Muscle of back (tissue), 11 donors: Measurements from ENCODE around the gene U2AF2. TPM values are rescaled to one million over a fixed set of nuclear protein-coding genes. Genes with fewer than 3 reads are reported as not detected.
A peak's percentile ranks its signal among the peaks of the same experiment; 100 is the strongest.

Experiments
- DNase-seq, 3 donors: peaks; one replicate each; pipeline versions ENCODE4 v3.0.0 to v3.0.0-alpha.2; 2013
- polyA plus RNA-seq, 10 donors: library from polyadenylated mRNA; unstranded; fragments of 120-200 nt; gene quantifications; one replicate each; pipeline ENCODE4 v1.2.1, GENCODE V29; 2013; ENCODE audit not compliant: insufficient read length in 10 of 10

Gene U2AF2
- polyA plus RNA-seq, 10 donors = 94.9 to 144 (median 118) TPM

DNA sequence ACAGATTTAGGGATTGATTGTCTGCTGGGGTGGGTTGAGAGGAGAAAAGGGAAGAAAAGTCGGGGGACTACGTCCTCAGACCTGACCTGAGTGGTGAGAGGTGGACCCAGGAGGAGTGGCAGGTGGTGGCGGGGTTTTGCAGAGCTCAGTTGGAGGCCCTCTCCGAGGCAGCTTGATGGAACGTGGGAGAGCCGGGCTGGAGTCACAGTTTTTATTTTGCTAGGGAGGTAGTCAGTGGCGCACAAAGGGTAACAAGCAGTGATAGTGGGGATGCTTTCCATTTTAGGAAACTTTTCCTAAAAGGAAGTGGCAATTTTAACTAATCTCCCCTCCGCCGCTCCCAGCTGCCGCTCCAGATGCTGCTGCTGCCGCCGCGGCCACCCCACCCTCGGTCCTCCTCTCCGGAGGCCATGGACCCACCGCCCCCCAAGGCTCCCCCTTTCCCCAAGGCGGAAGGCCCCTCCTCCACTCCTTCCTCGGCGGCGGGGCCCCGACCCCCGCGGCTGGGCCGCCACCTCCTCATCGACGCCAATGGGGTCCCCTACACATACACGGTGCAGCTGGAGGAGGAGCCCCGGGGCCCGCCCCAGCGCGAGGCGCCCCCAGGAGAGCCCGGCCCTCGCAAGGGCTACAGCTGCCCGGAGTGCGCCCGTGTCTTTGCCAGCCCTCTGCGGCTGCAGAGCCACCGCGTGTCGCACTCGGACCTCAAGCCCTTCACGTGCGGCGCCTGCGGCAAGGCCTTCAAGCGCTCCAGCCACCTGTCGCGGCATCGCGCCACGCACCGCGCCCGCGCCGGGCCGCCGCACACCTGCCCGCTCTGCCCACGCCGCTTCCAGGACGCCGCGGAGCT is 12.5 kb upstream of the U2AF2 start:
- peak in 1 of 3 donors; percentile 48 for DNase-seq

- peak; percentile 63 to 89 (median 79) for DNase-seq
Observed at GRCh38 chr19:55643003-55643886, 11.6 kb upstream of the U2AF2 start, which contains the start of gene ZNF581. TSS of gene ZNF581 (plus strand) at chr19:55643649. CDS start at chr19:55644572, 923 bp downstream.

DNA sequence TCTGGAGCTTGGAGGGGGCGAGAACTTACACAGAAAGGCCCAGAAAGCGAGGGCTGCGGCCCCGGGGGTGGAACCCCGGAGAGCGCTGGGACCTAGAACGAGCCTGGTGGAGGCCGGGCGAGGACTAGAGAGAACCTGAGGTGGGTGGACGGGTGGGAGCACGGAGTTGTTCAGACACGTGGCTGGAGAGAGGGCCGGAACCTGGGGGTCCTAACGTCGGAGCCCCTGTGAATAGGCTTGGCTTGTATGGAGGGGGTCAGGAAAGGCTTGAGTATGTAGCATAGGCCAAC is 11.0 kb upstream of the U2AF2 start:
- DNase-seq = no peak

- no peak for DNase-seq
Observed at GRCh38 chr19:55644191-55644833, 10.5 kb upstream of the U2AF2 start.

- DNase-seq = no peak
Observed at GRCh38 chr19:55644842-55645511, 9.9 kb upstream of the U2AF2 start.

GRCh38 chr19:55645512-55645881 is 9.3 kb upstream of the U2AF2 start:
- no peak for DNase-seq

DNA sequence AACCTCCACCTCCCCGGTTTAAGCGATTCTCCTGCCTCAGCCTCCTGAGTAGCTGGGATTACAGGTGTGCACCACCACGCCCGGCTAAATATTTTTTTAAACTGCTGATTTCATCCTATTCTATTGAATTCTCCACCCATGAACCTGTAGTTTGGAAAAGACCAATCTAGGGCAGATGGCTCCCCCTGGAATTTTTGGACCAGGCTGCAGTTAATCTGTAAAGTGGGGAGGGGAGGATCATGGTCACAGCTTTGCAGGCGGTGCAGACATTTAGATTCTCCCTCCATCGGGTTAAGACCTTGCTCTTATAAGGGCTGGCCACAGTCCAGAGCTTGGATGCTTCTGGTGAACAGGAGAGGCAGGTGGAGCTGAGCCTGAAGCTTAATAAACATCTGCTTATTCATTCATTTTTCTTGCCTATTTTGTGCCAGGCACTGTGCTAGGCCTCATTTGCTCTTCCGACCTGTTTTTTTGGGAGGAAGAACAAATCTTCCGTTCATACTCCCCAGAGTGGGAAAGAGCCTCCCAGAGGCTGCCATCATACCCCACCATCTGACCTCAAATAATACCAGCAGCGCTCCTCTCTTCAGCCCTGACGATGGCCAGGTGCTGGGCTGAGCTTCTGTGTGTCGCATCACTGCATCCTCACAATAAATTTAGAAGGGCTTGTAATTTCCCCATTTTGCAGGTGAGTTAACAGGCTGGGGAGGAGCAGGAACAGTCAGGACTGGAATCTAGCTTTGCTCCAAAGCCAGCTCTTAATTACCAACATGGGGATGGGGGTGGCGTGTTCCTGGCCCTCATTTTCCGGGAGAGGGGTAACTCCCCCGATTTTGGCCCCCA is 7.7 kb upstream of the U2AF2 start:
- no peak for DNase-seq

GRCh38 chr19:55647732-55648584 is 6.9 kb upstream of the U2AF2 start, which contains the start of gene CCDC106:
TSS of gene CCDC106 (plus strand) at chr19:55648212. CDS start at chr19:55649047, 835 bp downstream.
- peak; percentile 70 to 93 (median 83) for DNase-seq

- peak in 1 of 3 donors; percentile 59 for DNase-seq
Observed at GRCh38 chr19:55648585-55649267, 6.1 kb upstream of the U2AF2 start.

GRCh38 chr19:55649268-55650125 is 5.3 kb upstream of the U2AF2 start:
- DNase-seq = no peak

GRCh38 chr19:55650126-55650557 is 4.7 kb upstream of the U2AF2 start:
- no peak for DNase-seq

DNA sequence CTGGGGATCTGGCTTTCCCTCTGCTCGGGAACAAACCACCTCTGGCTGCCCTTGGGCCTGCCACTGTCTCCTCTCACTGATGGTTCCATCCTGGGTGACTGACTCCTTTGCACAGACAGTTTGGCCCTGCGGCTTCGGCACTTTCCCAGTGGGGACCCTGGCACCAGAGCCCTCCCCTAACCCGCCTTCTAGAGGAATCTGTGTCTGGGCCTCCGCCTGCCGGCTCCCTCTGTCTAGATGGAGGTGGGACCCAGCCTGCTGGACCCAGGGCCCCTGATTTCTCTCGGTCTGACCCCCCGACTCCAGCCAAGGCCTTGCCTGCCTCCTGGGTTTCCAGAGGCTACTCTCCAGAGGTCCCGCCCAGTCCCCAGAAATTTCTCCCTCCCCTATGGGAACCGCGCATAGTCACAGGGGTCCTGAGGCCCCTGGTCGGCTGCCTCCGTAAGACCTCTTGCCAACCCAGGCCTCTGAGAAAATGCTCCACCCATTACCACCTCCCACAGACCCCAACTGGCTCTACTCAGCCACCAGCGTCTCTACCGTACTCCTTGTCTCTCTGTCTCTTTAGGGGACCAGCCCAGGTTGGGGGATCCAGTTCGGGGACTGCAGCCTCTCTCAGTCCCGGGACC is 4.1 kb upstream of the U2AF2 start:
- DNase-seq = no peak

DNA sequence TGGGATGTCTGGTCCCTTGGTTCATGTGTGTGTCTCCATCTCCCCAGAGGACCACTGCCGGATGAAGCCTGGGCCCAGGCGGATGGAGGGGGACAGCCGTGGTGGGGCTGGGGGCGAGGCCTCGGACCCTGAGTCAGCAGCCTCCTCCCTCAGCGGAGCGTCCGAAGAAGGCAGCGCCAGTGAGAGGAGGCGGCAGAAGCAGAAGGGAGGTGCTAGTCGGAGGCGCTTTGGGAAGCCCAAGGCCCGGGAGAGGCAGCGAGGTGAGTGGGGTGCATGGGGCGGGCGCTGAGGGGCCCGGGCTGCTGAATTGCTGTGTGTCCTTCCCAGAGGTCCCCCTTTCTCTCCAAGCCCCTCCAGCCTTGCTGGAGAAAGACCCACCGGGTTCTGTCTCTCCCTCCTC is 3.6 kb upstream of the U2AF2 start:
- DNase-seq = no peak

GRCh38 chr19:55652311-55653128 is 2.3 kb upstream of the U2AF2 start:
- no peak for DNase-seq

DNA sequence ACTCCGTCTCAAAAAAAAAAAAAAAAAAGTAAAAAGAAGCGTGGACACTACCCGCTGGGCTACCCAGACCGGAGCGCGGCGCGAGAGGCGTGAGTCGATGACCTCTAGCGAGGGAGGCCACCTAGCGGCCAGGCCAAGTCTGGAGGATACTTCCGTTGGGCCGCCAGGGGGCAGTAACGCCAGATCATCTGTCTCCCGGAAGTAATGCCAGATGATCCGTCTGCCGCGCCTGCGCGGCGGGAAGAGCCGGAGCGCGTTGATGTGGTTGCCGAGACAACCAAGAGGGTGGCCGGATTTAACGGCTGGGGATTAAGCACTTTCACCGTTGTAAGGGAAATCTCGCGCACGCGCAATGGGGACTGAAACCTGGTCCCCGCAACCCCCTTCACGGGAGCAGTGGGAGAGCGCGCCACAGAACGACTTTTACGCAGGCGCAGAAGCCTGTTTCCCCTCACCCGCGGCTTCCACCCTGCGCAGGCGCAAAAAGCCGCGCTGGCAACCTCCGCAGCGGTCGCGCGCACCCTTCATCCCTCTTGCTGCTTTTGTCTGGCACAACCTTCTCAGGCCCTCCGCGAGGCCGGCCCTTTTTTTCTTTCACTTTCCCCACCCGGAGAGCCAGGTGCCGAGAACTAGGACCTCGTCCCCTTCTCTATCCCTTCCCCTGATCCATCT is 1.0 kb upstream of the U2AF2 start:
- peak; percentile 99 to 100 (median 100) for DNase-seq

- peak; percentile 100 for DNase-seq
Observed at GRCh38 chr19:55654323-55654867, 440 bp upstream of the U2AF2 start.
